OCI-LY3 (cell line): Measurements from ENCODE around the gene FUT7.
A peak's percentile ranks its signal among the peaks of the same experiment; 100 is the strongest.

Source experiments
- H2AFZ ChIP-seq: fragments of 200-600, 300-600 bp; shearing (Covaris generic); 2 replicates; pipeline ENCODE4 v1.6.0; 2014; ENCODE audit warnings: antibody characterized with exemption, low read depth, low read length
- H3K27ac ChIP-seq: fragments of 200-600, 300-600 bp; sonication (generic); 2 replicates; pipeline ENCODE4 v1.5.1; 2014; ENCODE audit warnings: mild to moderate bottlenecking, low read length, moderate library complexity, mixed read lengths
- H3K27me3 ChIP-seq: fragments of 200-600, 300-600 bp; sonication (generic); 2 replicates; pipeline ENCODE4 v1.6.1; 2014; ENCODE audit warnings: low read depth, low read length, mixed read lengths
- H3K36me3 ChIP-seq: fragments of 200-600, 300-600 bp; sonication (generic); replicated peaks from 2 replicates; pipeline ENCODE3; 2014; ENCODE audit warnings: low read depth, low read length, mixed read lengths
- H3K4me1 ChIP-seq: fragments of 300-600, 200-600 bp; sonication (generic); 2 replicates; pipeline ENCODE4 v1.6.1; 2014; ENCODE audit warnings: low read length, mixed read lengths
- H3K4me2 ChIP-seq: fragments of 200-600, 300-600 bp; sonication (generic); 2 replicates; pipeline ENCODE4 v1.6.1; 2014; ENCODE audit warnings: low read length, mixed read lengths
- H3K4me3 ChIP-seq: fragments of 300-600, 200-600 bp; sonication (generic); 2 replicates; pipeline ENCODE4 v1.5.1; 2014; ENCODE audit warnings: antibody characterized with exemption, mild to moderate bottlenecking, low read length, moderate library complexity
- H3K79me2 ChIP-seq: fragments of 300-600, 200-600 bp; shearing (Covaris generic); 2 replicates; pipeline ENCODE4 v1.6.1; 2014; ENCODE audit warnings: mild to moderate bottlenecking, low read length, mixed read lengths
- H3K9ac ChIP-seq: fragments of 300-600, 200-600 bp; shearing (Covaris generic); 2 replicates; pipeline ENCODE4 v1.6.0; 2014; ENCODE audit warnings: mild to moderate bottlenecking, low read length, moderate library complexity
- H3K9me3 ChIP-seq: fragments of 200-600, 300-600 bp; shearing (Covaris generic); 2 replicates; pipeline ENCODE4 v1.6.1; 2014; ENCODE audit warnings: low read length, mixed read lengths; ENCODE audit not compliant: insufficient read depth
- H4K20me1 ChIP-seq: fragments of 200-600, 300-600 bp; sonication (generic); 2 replicates; pipeline ENCODE4 v1.6.1; 2016; ENCODE audit warnings: low read length, mixed read lengths; ENCODE audit not compliant: insufficient read depth
- CTCF ChIP-seq: fragments of 200-600, 300-600 bp; sonication (generic); IDR thresholded peaks from 2 replicates; pipeline ENCODE4 v1.5.1; 2014; ENCODE audit warnings: antibody characterized with exemption, low read length, low read depth
- EZH2phosphoT487 ChIP-seq: fragments of 200-600 bp; shearing (Covaris generic); IDR thresholded peaks from 2 replicates; pipeline ENCODE4 v1.6.1; 2018; ENCODE audit warnings: antibody characterized with exemption, mixed run types, low read depth

The FUT7 gene

GRCh38 chr9:137078701-137079400 lies 47.0 kb upstream of the FUT7 start:
- H3K4me1 ChIP-seq = peaks cover 23% of the 10 kb centered on the region
- no peak overlapping the region for H3K9ac ChIP-seq
- peak overlapping the region; percentile 89 for H3K4me3 ChIP-seq
- H3K36me3 ChIP-seq = peaks cover 39% of the 10 kb centered on the region
- H3K79me2 ChIP-seq = peaks cover 10% of the 10 kb centered on the region
- peaks cover 30% of the 10 kb centered on the region for H4K20me1 ChIP-seq
- H3K27ac ChIP-seq = no peak overlapping the region
- H3K9me3 ChIP-seq = no peaks in the 10 kb centered on the region
- H3K4me2 ChIP-seq = peak overlapping the region; percentile 85
- TF ChIP-seq CTCF (no peak), EZH2phosphoT487 (no peak)
- H2AFZ ChIP-seq = no peak overlapping the region
- no peaks in the 10 kb centered on the region for H3K27me3 ChIP-seq

GRCh38 chr9:137077758-137078693 lies 46.1 kb upstream of the FUT7 start:
- H3K4me2 ChIP-seq = peak overlapping the region; percentile 85
- H3K27me3 ChIP-seq = no peaks in the 10 kb centered on the region
- TF ChIP-seq EZH2phosphoT487 (no peak), CTCF (no peak)
- H4K20me1 ChIP-seq = peaks cover 26% of the 10 kb centered on the region
- peaks cover 10% of the 10 kb centered on the region for H3K79me2 ChIP-seq
- H3K9me3 ChIP-seq = no peaks in the 10 kb centered on the region
- H3K27ac ChIP-seq = no peak overlapping the region; the same call in 1 of the 2 replicates
- peak overlapping the region; percentile 90 for H3K9ac ChIP-seq
- no peak overlapping the region for H2AFZ ChIP-seq
- peak overlapping the region; percentile 89 for H3K4me3 ChIP-seq
- peaks cover 38% of the 10 kb centered on the region for H3K36me3 ChIP-seq
- H3K4me1 ChIP-seq = peaks cover 15% of the 10 kb centered on the region

GRCh38 chr9:137077010-137077747 lies 45.3 kb upstream of the FUT7 start, which contains the start of gene UAP1L1:
UAP1L1 (plus strand) TSS chr9:137077517; CDS start chr9:137077533, 16 bp downstream.
- TF ChIP-seq EZH2phosphoT487 = no peak
- no peak for TF ChIP-seq CTCF
- H3K27me3 ChIP-seq = no peaks in the 10 kb centered on the region
- peak within 1 kb of the TSS; percentile 89 for H3K4me3 ChIP-seq
- peaks cover 12% of the 10 kb centered on the region for H3K4me1 ChIP-seq
- peaks cover 32% of the 10 kb centered on the region for H3K36me3 ChIP-seq
- H3K4me2 ChIP-seq = peak within 1 kb of the TSS; percentile 98
- H2AFZ ChIP-seq = peak within 1 kb of the TSS; percentile 88; the same call in 1 of the 2 replicates
- H3K27ac ChIP-seq = no peak within 1 kb of the TSS; the same call in 1 of the 2 replicates
- peak within 1 kb of the TSS; percentile 90 for H3K9ac ChIP-seq
- H3K79me2 ChIP-seq = peaks cover 10% of the 10 kb centered on the region
- H4K20me1 ChIP-seq = peaks cover 24% of the 10 kb centered on the region
- no peaks in the 10 kb centered on the region for H3K9me3 ChIP-seq
